ENCODE data around the gene ACSL6.

GRCh38 chr5:131998431-131999040 is 12.9 kb downstream of the ACSL6 start:
- TF ChIP-seq, protein P1, sequence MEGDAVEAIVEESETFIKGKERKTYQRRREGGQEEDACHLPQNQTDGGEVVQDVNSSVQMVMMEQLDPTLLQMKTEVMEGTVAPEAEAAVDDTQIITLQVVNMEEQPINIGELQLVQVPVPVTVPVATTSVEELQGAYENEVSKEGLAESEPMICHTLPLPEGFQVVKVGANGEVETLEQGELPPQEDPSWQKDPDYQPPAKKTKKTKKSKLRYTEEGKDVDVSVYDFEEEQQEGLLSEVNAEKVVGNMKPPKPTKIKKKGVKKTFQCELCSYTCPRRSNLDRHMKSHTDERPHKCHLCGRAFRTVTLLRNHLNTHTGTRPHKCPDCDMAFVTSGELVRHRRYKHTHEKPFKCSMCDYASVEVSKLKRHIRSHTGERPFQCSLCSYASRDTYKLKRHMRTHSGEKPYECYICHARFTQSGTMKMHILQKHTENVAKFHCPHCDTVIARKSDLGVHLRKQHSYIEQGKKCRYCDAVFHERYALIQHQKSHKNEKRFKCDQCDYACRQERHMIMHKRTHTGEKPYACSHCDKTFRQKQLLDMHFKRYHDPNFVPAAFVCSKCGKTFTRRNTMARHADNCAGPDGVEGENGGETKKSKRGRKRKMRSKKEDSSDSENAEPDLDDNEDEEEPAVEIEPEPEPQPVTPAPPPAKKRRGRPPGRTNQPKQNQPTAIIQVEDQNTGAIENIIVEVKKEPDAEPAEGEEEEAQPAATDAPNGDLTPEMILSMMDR (IDR thresholded peaks at IDR 0.05; ENCODE audit: poor library complexity) = no peak
- TF ChIP-seq EZH2 (IDR thresholded peaks at IDR 0.05; ENCODE audit: borderline replicate concordance) = no peak

Data from hepatocyte (in vitro differentiated cells).